SK-N-SH (cell line): ENCODE measurements around the gene ZNF239. TPM values are rescaled to one million over a fixed set of nuclear protein-coding genes. Genes with fewer than 3 reads are reported as not detected.
A peak's percentile ranks its signal among the peaks of the same experiment; 100 is the strongest.

Experiments used
- CTCF ChIA-PET: fragments of 300-600, 350-600 bp; formaldehyde crosslinking; extraction: SDS; loops from one replicate; lab custom pipeline; 2021; lab: Yijun Ruan, JAX
- POLR2A ChIA-PET: fragments of 350-600 bp; sonication (Branson Sonifier 250); formaldehyde crosslinking; extraction: SDS; loops from one replicate; lab custom pipeline; 2020; ENCODE audit warnings: antibody characterized with exemption, inconsistent platforms; lab: Yijun Ruan, JAX
- DNase-seq: peaks from one replicate; pipeline ENCODE4 v3.0.0; 2012
- H2AFZ ChIP-seq: fragments of 200-600 bp; sonication (generic); 2 replicates; pipeline ENCODE4 v1.8.1; 2016; ENCODE audit warnings: antibody characterized with exemption, mild to moderate bottlenecking, low read depth
- H3F3A ChIP-seq: fragments of 200-600 bp; sonication (generic); replicated peaks from 2 replicates; pipeline ENCODE3; 2016; ENCODE audit warnings: antibody characterized with exemption, mild to moderate bottlenecking; ENCODE audit not compliant: insufficient read depth
- H3K27ac ChIP-seq, 2 experiments: fragments of 200-500 bp in 1 of 2; fragments of 200-600 bp in 1 of 2; sonication (Bioruptor generic) in 1 of 2; sonication (generic), shearing (Covaris generic) in 1 of 2; 2 replicates each; pipeline versions ENCODE4 v1.5.1 to v1.6.1; 2014 to 2016; ENCODE audit warnings: low read depth in 2 of 2, inconsistent platforms in 1 of 2, low read length in 1 of 2, mild to moderate bottlenecking in 1 of 2, mixed read lengths in 1 of 2
- H3K27me3 ChIP-seq: fragments of 200-600 bp; sonication (generic), shearing (Covaris generic); 2 replicates; pipeline ENCODE4 v1.6.1; 2016; ENCODE audit warnings: mixed run types; ENCODE audit not compliant: insufficient read depth
- H3K36me3 ChIP-seq, 2 experiments: fragments of 200-500 bp in 1 of 2; fragments of 200-600 bp in 1 of 2; sonication (Bioruptor generic) in 1 of 2; sonication (generic) in 1 of 2; replicated peaks in 1 of 2; 2 replicates each; pipeline versions ENCODE3 to v1.5.1; 2014 to 2016; ENCODE audit warnings: low read length in 1 of 2, mild to moderate bottlenecking in 1 of 2; ENCODE audit not compliant: insufficient read depth in 2 of 2, control insufficient read depth in 1 of 2
- H3K4me1 ChIP-seq, 2 experiments: fragments of 200-500 bp in 1 of 2; fragments of 200-600 bp in 1 of 2; sonication (Bioruptor generic) in 1 of 2; sonication (generic), shearing (Covaris generic) in 1 of 2; 2 replicates each; pipeline versions ENCODE4 v1.5.1 to v1.6.1; 2014 to 2016; ENCODE audit warnings: low read depth in 1 of 2, low read length in 1 of 2, mixed run types in 1 of 2; ENCODE audit not compliant: insufficient read depth in 2 of 2, control insufficient read depth in 1 of 2
- H3K4me2 ChIP-seq: fragments of 200-600 bp; sonication (generic), shearing (Covaris generic); 2 replicates; pipeline ENCODE4 v1.6.1; 2017; ENCODE audit warnings: mixed run types
- H3K4me3 ChIP-seq, 2 experiments: fragments of 200-500 bp in 1 of 2; fragments of 200-600 bp in 1 of 2; sonication (Bioruptor generic) in 1 of 2; sonication (generic), shearing (Covaris generic) in 1 of 2; 2 replicates each; pipeline versions ENCODE4 v1.5.1 to v1.8.1; 2014 to 2016; ENCODE audit warnings: low read depth in 2 of 2, inconsistent platforms in 1 of 2, low read length in 1 of 2, mild to moderate bottlenecking in 1 of 2, mixed read lengths in 1 of 2, moderate library complexity in 1 of 2
- H3K79me2 ChIP-seq: fragments of 200-600 bp; sonication (generic); 2 replicates; pipeline ENCODE4 v1.8.1; 2017; ENCODE audit warnings: mild to moderate bottlenecking; ENCODE audit not compliant: insufficient read depth
- H3K9ac ChIP-seq: fragments of 200-600 bp; sonication (generic); 2 replicates; pipeline ENCODE4 v1.6.1; 2017; ENCODE audit warnings: mixed run types
- H3K9me2 ChIP-seq: fragments of 200-600 bp; sonication (generic); 2 replicates; pipeline ENCODE4 v1.6.1; 2017; ENCODE audit warnings: mixed run types
- H3K9me3 ChIP-seq: fragments of 200-600 bp; sonication (generic); 2 replicates; pipeline ENCODE4 v1.6.1; 2017; ENCODE audit warnings: mixed run types, mild to moderate bottlenecking, moderate library complexity
- H4K20me1 ChIP-seq: fragments of 200-600 bp; sonication (generic); 2 replicates; pipeline ENCODE4 v1.6.1; 2017; ENCODE audit warnings: mild to moderate bottlenecking, mixed run types; ENCODE audit not compliant: insufficient read depth
- CHD2 ChIP-seq: fragments of 150-350 bp; IDR thresholded peaks from 2 replicates; pipeline ENCODE4 v1.6.1; 2018; ENCODE audit warnings: low read length; ENCODE audit not compliant: partially characterized antibody
- CTCF ChIP-seq: fragments of 200-600 bp; sonication (generic); IDR thresholded peaks from 2 replicates; pipeline ENCODE4 v1.6.1; 2017; ENCODE audit warnings: antibody characterized with exemption, mild to moderate bottlenecking, moderate library complexity
- ELF1 ChIP-seq: IDR thresholded peaks from 2 replicates; pipeline ENCODE4 v1.4.0; 2012
- EZH2phosphoT487 ChIP-seq: fragments of 200-600 bp; sonication (generic); IDR thresholded peaks from 2 replicates; pipeline ENCODE4 v1.6.1; 2017; ENCODE audit warnings: low read depth, mixed run types, mild to moderate bottlenecking, antibody characterized with exemption, moderate library complexity, borderline replicate concordance
- FOSL2 ChIP-seq: IDR thresholded peaks from 2 replicates; pipeline ENCODE4 v1.4.0; 2012; ENCODE audit warnings: low read depth, mild to moderate bottlenecking, moderate library complexity, borderline replicate concordance
- FOXJ3 ChIP-seq: sonication (generic); formaldehyde crosslinking; IDR thresholded peaks from 2 replicates; pipeline ENCODE4 v1.5.1; 2020; ENCODE audit warnings: mild to moderate bottlenecking, missing genetic modification reagents
- GATA2 ChIP-seq: sonication (generic); formaldehyde crosslinking; IDR thresholded peaks from 2 replicates; pipeline ENCODE4 v1.5.0; 2020; ENCODE audit warnings: mild to moderate bottlenecking, missing genetic modification reagents
- MAX ChIP-seq: IDR thresholded peaks from 2 replicates; pipeline ENCODE4 v1.4.0; 2012; ENCODE audit warnings: low read depth
- NFIC ChIP-seq: IDR thresholded peaks from 2 replicates; pipeline ENCODE4 v1.4.0; 2012; ENCODE audit warnings: borderline replicate concordance
- PBX3 ChIP-seq: IDR thresholded peaks from 2 replicates; pipeline ENCODE4; 2012
- RCOR1 ChIP-seq: fragments of 150-350 bp; IDR thresholded peaks from 2 replicates; pipeline ENCODE4 v1.6.1; 2017; ENCODE audit warnings: antibody characterized with exemption, low read length
- REST ChIP-seq: IDR thresholded peaks from 2 replicates; pipeline ENCODE4 v1.6.1; 2012; ENCODE audit warnings: mild to moderate bottlenecking, low read depth, low read length, moderate library complexity
- RFX5 ChIP-seq: IDR thresholded peaks from 2 replicates; pipeline ENCODE4 v1.6.1; 2012; ENCODE audit warnings: mild to moderate bottlenecking, improper control_type of control experiment, low read length
- RXRA ChIP-seq: IDR thresholded peaks from 2 replicates; pipeline ENCODE4 v1.4.0; 2012; ENCODE audit warnings: low read depth, mild to moderate bottlenecking, borderline replicate concordance
- USF1 ChIP-seq: IDR thresholded peaks from 2 replicates; pipeline ENCODE4 v1.4.0; 2012; ENCODE audit warnings: low read depth, borderline replicate concordance
- YY1 ChIP-seq: IDR thresholded peaks from 2 replicates; pipeline ENCODE4 v1.4.0; 2012; ENCODE audit warnings: low read depth, mild to moderate bottlenecking
- WGBS: methylation state at CpG from one replicate; pipeline ENCODE4 v1.1.6; 2017; ENCODE audit warnings: low lambda C conversion rate; 5-methylcytosine and 5-hydroxymethylcytosine counted together
- polyA plus RNA-seq, 3 experiments: library from polyadenylated mRNA; depleted of rRNA; stranded (reverse); fragments of >200 nt; gene quantifications; 2 replicates each; pipeline ENCODE4 v1.2.3, GENCODE V29; 2012

ZNF239 gene
- polyA plus RNA-seq, 1 of the 3 experiments (the other 2 are of a cell fraction) = 11.4 TPM

GRCh38 chr10:43574906-43575305 lies 490 bp upstream of the ZNF239 start:
- no peak overlapping the region; a peak in 1 of 4 replicates for H3K27ac ChIP-seq
- CTCF ChIA-PET = no interaction called here

More at GRCh38 chr10:43574906-43575305, 490 bp upstream of the ZNF239 start:
- H3K79me2 ChIP-seq = no peaks in the 10 kb centered on the region
- peaks cover 0 to 7% of the 10 kb centered on the region in 2 experiments; a peak in 2 of 4 replicates for H3K4me1 ChIP-seq
- 92% methylated on average over 8 of the region's 8 CpGs for WGBS
- H3F3A ChIP-seq = no peaks in the 10 kb centered on the region
- no peaks in the 10 kb centered on the region for H3K9me3 ChIP-seq
- H2AFZ ChIP-seq = peak overlapping the region; percentile 99
- no peak for DNase-seq
- TF ChIP-seq RCOR1 = no peak
- TF ChIP-seq FOSL2 = no peak
- TF ChIP-seq ELF1 = no peak
- TF ChIP-seq EZH2phosphoT487 = no peak
- no peak for TF ChIP-seq REST
- no peak for TF ChIP-seq PBX3
- TF ChIP-seq USF1 = no peak
- TF ChIP-seq CTCF = no peak
- TF ChIP-seq YY1 = no peak
- no peak for TF ChIP-seq CHD2
- no peak for TF ChIP-seq RXRA
- no peak for TF ChIP-seq GATA2 (CRISPR knock-in tag)
- no peak for TF ChIP-seq MAX
- no peak for TF ChIP-seq FOXJ3
- TF ChIP-seq RFX5 = no peak
- TF ChIP-seq NFIC = no peak
- H3K27me3 ChIP-seq = no peaks in the 10 kb centered on the region; the same call in 1 of the 2 replicates
- H3K4me3 ChIP-seq = peak overlapping the region; percentile 64 to 73; a peak in 3 of 4 replicates
- POLR2A ChIA-PET = no interaction called here
- no peak overlapping the region for H3K9ac ChIP-seq
- H3K36me3 ChIP-seq = peaks cover 5 to 18% of the 10 kb centered on the region in 2 experiments
- H4K20me1 ChIP-seq = no peaks in the 10 kb centered on the region
- peak overlapping the region; percentile 93 for H3K4me2 ChIP-seq
- H3K9me2 ChIP-seq = no peaks in the 10 kb centered on the region
